AG04449 (cell line): ENCODE measurements around the gene ARID3B.

ENCODE experiments used
- CTCF ChIA-PET: fragments of 350-600 bp; formaldehyde crosslinking; extraction: SDS; loops from one replicate; lab custom pipeline; 2021; ENCODE audit warnings: antibody characterized with exemption; lab: Yijun Ruan, JAX
- POLR2A ChIA-PET: fragments of 400-600, 350-600 bp; formaldehyde crosslinking; extraction: SDS; loops from one replicate; lab custom pipeline; 2020; ENCODE audit warnings: antibody characterized with exemption, inconsistent platforms; lab: Yijun Ruan, JAX
- DNase-seq: peaks from one replicate; pipeline ENCODE4 v3.0.0-alpha.2; 2010; ENCODE audit warnings: low read depth, low spot score
- H3K4me3 ChIP-seq: 2 replicates; pipeline ENCODE4 v1.5.1; 2011; ENCODE audit warnings: low read depth, mild to moderate bottlenecking, control low read depth, low read length
- TF ChIP-seq, protein P1 (sequence below): IDR thresholded peaks from one replicate; pipeline ENCODE4 v1.5.1; 2011; ENCODE audit warnings: mild to moderate bottlenecking, moderate library complexity, low read length, control low read depth, inconsistent platforms; ENCODE audit not compliant: insufficient read depth; ENCODE audit errors: missing control alignments

ARID3B gene

DNA sequence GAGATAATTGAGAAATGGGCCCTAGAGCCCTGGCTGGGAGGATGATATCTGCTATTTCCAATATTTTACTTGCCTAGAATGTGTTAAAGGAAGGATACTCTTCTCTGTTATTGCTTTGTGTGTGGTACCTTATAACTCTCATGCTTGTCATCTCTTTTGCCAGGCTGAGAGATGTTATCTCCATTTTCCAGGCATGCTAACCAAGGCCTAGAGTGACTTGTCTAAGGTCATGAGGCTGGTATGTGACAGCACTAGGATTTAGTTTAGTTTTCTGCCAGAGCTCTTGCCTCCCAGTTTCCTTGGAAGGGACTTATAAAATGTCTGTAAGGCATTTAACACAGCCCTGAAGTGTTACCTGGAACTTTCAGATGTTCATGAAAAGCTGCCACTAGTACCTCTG is 76.0 kb downstream of the ARID3B start:
- no peak for DNase-seq
- ChIA-PET POLR2A (interaction anchor here (0.9 to 2.6 kb wide), 4 partner anchors 8 to 233 kb away, joined by 3 to 8 read pairs (median 4); partner anchors contain the start of genes ARID3B and UBL7), CTCF (interaction anchor here (0.8 to 46.3 kb wide), 14 partner anchors 9 to 338 kb away, joined by 3 to 1672 read pairs (median 4); partner anchors contain the start of gene CSK)
- H3K4me3 ChIP-seq: peak overlapping the region; percentile 97
- TF ChIP-seq, protein P1, sequence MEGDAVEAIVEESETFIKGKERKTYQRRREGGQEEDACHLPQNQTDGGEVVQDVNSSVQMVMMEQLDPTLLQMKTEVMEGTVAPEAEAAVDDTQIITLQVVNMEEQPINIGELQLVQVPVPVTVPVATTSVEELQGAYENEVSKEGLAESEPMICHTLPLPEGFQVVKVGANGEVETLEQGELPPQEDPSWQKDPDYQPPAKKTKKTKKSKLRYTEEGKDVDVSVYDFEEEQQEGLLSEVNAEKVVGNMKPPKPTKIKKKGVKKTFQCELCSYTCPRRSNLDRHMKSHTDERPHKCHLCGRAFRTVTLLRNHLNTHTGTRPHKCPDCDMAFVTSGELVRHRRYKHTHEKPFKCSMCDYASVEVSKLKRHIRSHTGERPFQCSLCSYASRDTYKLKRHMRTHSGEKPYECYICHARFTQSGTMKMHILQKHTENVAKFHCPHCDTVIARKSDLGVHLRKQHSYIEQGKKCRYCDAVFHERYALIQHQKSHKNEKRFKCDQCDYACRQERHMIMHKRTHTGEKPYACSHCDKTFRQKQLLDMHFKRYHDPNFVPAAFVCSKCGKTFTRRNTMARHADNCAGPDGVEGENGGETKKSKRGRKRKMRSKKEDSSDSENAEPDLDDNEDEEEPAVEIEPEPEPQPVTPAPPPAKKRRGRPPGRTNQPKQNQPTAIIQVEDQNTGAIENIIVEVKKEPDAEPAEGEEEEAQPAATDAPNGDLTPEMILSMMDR: no peak

DNA sequence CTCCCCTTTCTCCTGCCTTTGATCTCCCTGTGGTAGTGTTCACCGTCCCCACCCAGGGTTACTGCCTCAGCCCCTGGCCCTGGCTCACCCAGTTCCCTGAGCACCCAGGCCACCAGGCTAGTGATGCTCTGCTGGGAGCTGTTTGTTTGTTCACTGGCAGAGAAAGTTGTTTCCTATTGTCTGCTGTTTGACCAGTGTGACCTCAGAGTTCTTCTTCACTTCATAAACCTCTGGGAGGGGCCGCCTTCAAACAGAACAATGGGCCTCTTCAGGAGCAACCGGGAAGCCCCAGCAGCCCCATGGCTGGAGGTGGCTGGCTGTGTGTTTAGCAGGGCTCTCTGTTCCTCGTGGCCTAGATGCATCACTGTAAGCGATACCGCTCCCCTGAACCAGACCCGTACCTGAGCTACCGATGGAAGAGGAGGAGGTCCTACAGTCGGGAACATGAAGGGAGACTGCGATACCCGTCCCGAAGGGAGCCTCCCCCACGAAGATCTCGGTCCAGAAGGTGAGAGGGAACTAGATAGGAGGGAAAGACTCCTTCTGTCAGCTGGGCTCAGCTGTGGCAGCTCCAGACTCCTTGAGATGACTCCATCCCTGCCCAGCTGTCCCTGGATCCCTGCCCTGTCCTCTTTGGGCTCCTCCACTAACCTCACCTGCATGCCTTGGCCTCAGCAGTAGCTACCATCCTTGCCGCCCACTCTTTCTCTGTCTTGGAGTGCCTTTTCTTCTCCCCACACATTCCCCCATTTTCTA is 78.0 kb downstream of the ARID3B start:
- no peak overlapping the region for H3K4me3 ChIP-seq
- ChIA-PET POLR2A (interaction anchor here (1.3 to 1.4 kb wide), 2 partner anchors 15 to 21 kb away, joined by 3 read pairs; no protein-coding TSS in a partner anchor), CTCF (interaction anchor here (0.8 to 46.3 kb wide), 7 partner anchors 8 to 246 kb away, joined by 3 to 1672 read pairs (median 22); partner anchors contain the start of gene CSK)
- DNase-seq: no peak
- TF ChIP-seq, protein P1: no peak

DNA sequence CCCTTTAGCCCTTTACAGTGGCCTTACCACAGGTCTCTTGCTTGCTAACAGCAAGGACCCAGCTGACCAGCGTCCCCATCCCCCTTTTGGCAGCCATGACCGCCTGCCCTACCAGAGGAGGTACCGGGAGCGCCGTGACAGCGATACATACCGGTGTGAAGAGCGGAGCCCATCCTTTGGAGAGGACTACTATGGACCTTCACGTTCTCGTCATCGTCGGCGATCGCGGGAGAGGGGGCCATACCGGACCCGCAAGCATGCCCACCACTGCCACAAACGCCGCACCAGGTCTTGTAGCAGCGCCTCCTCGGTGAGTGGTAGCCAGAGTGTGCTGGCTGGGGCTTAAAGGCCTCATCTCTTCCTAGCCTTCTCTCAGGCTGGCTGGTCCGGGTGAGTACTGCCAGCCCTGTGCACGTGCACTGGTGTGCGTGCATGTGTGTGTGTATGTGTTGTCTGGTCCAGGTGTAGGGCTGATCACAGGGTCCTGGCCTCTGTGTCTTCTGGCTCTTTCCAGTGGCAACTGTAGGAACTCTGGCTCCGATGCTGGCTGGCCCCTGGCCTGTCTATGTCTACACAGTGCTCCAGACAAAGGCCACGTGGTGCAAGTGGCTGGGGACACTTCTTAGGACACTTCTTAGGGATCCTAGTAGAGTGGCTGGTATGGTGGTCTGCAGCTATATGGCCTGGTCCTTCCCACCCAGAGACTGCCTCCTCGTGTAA is 79.1 kb downstream of the ARID3B start:
- no peak overlapping the region for H3K4me3 ChIP-seq
- no peak for DNase-seq
- TF ChIP-seq, protein P1: no peak
- POLR2A ChIA-PET: interaction anchor here (1.4 kb wide), 1 partner anchor 14 kb away, joined by 3 read pairs; no protein-coding TSS in a partner anchor
- CTCF ChIA-PET: interaction anchor here (0.6 to 46.3 kb wide), 7 partner anchors 7 to 247 kb away, joined by 3 to 1672 read pairs (median 22); partner anchors contain the start of gene CSK

DNA sequence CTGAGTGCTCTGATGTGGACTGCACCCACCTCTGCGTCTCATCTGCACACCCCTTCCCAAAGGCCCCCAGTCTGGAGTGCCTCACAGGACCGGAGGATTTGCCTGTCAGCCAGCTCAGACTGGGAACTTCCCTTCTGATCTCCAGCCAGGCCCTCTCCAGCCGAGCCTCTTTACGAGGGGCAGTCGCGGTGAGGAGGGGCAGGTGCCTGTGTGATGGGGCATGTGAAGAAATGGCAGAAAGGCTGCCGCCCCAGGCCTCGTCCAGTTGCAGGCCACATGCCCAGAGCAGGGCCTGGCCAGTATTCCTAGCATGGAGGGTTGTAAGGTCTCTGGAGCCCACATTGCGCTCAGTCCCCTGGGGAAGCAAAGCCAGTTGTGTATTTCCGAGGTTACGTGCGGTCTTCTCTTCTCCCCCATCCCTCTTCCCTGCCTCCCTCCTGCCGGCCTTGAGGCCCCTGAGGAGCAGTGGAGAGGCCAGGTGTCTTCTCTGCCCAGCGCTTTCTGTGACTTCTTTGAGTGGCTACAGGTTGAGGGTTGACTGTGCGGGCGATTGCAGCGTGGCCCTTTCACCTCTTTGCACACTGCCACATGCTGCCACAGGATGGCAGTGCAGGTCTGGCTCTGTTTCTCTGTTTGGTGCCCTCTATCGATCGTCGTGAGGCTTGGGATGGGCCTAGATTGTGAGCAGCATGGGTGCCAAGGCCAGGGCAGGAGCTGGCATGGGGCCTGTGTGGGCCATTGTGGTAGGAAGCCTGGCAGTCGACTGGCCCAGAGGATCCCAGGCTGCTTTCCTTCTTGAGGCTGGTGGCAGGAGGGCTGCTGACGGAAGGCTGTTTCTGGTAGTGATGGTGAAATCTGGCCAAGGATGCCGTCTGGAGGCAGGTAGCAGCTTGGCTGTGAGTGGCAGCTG is 79.9 kb downstream of the ARID3B start:
- no peak for DNase-seq
- CTCF ChIA-PET: interaction anchor here (0.6 to 46.3 kb wide), 15 partner anchors 16 to 333 kb away, joined by 3 to 1672 read pairs (median 4); partner anchors contain the start of genes CSK and UBL7
- POLR2A ChIA-PET: no interaction called here
- TF ChIP-seq, protein P1: peak; percentile 96
- H3K4me3 ChIP-seq: no peak overlapping the region

DNA sequence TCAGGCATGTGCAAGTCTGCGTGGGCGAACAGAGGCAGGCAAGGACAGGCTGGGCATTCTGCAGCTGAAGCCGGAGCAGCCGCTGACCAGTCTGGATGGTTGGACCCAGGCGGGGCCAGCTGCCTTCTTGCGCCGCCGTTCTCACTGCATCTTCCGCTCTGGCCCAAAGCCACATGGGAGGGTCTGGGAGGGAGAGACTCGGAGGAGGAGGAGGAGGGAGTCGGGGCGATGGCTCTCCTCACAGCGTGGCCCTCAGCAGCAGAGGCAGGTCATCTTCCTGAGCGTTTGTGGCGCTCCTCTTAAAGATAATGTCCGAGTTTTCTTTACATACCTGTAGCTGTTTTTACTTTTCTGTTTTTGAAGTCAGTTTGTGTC is 80.5 kb downstream of the ARID3B start:
- POLR2A ChIA-PET: no interaction called here
- CTCF ChIA-PET: interaction anchor here (0.6 to 46.3 kb wide), 14 partner anchors 15 to 332 kb away, joined by 3 to 1672 read pairs (median 4); partner anchors contain the start of genes CSK and UBL7
- no peak for DNase-seq
- H3K4me3 ChIP-seq: no peak overlapping the region
- TF ChIP-seq, protein P1: no peak
